GM12891 (cell line): ENCODE results near the gene TM9SF1.

Experiments
- POLR2AphosphoS5 ChIP-seq: IDR thresholded peaks from 2 replicates; pipeline ENCODE4 v1.6.1; 2011; ENCODE audit warnings: low read depth, low read length, control low read depth
- TAF1 ChIP-seq: IDR thresholded peaks from 2 replicates; pipeline ENCODE4 v1.6.1; 2011; ENCODE audit warnings: low read depth, low read length, control low read depth

- TF ChIP-seq TAF1 (no peak), POLR2AphosphoS5 (peak; percentile 79; the same call in 1 of the 2 replicates)
These were observed 27.6 kb downstream of the TM9SF1 start for GRCh38 chr14:24167469-24168114.
